NCI-H1436 (cell line): ENCODE data around the gene SUSD4.
"Not testable (repeated sequence)": the region's sequence is repeated elsewhere in the genome, so short reads cannot be mapped to it uniquely, and the experiment has no call there.

Experiments
- DNase-seq: peaks from one replicate; lab custom pipeline; 2025; lab: John Stamatoyannopoulos, UW

Gene SUSD4

GRCh38 chr1:223297800-223298199, 66.2 kb downstream of the SUSD4 start:
- DNase-seq = no peak

- DNase-seq = no peak
These were observed 72.2 kb downstream of the SUSD4 start for GRCh38 chr1:223291796-223292195.

GRCh38 chr1:223290397-223290796, 73.6 kb downstream of the SUSD4 start:
- DNase-seq = no peak

DNA sequence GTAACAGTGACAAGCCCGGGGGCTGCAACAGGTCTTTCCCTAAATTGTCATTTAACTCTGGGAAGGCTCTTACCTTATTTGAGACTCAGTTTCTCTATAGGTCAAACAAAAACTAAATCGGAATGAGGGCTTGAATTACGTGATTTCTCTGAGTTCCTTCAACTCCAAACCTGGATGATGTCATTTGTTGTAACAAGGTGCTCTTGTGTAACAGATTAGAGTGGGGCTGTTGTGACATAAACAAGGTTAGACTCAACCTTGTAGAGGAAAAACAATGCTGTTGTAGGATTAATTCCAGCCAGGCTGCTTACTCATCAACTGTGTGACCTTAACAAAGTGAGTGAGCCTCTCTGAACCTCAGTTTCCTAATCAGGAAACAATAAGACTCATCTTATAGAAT, 74.4 kb downstream of the SUSD4 start:
- no peak for DNase-seq

DNA sequence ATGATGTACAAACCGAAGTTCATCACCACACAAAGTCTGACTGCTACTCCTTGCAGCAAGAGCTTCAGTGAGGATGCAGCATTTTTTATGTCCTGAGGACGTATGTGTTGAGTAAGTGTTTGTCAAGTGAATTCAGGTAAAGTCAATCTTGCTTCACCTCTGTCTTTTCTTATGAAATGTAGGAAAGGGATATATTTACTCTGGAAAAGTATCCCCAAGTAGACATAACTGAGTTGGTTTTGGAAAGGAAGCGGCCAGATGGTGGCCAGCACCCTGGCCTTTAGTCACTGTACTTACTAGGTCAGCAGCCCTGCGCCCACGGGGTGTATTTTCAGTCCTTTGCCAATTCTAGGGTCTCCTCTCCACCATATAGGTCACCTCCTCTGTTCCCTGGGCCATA, 75.2 kb downstream of the SUSD4 start:
- no peak for DNase-seq

DNA sequence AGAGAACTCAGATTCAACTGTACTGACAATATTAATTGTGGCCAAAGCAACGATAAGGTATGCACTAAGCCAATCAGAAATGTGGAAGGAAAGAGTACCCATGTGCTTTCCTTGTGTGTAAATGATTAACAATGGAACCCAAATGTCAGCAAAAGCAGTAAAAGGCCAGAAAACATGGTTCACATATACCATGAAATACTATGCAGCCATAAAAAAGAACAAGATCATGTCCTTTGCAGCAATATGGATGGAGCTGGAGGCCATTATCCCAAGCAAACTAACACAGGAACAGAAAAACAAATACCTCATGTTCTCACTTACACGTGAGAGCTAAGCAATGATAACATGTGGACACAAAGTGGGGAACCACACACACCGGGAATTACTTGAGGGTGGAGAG, 78.5 kb downstream of the SUSD4 start:
- no peak for DNase-seq

GRCh38 chr1:223283697-223284096, 80.3 kb downstream of the SUSD4 start:
- not testable (repeated sequence) for DNase-seq

- DNase-seq = not testable (repeated sequence)
These were observed 85.7 kb downstream of the SUSD4 start for GRCh38 chr1:223278311-223278710.

- no peak for DNase-seq
These were observed 87.9 kb downstream of the SUSD4 start for GRCh38 chr1:223276029-223276428.

DNA sequence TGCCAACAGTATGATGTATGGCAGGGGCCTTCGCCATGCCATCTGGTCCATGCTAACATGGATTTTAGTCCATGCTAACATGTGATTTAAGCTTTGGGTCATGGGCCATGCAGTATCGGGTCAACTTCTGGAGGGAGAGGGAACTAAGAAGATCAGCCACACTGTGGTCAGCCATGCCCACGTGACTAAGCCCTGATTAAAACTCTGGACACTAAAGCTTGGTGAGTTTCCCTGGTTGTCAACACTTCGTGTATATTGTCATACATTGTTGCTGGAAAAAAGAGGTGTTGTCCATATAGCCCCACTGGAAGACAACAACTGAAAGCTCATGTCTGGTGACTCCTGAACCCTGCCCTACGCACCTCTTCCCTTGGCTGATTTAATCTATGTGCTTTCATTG, 90.5 kb downstream of the SUSD4 start:
- DNase-seq = no peak

DNA sequence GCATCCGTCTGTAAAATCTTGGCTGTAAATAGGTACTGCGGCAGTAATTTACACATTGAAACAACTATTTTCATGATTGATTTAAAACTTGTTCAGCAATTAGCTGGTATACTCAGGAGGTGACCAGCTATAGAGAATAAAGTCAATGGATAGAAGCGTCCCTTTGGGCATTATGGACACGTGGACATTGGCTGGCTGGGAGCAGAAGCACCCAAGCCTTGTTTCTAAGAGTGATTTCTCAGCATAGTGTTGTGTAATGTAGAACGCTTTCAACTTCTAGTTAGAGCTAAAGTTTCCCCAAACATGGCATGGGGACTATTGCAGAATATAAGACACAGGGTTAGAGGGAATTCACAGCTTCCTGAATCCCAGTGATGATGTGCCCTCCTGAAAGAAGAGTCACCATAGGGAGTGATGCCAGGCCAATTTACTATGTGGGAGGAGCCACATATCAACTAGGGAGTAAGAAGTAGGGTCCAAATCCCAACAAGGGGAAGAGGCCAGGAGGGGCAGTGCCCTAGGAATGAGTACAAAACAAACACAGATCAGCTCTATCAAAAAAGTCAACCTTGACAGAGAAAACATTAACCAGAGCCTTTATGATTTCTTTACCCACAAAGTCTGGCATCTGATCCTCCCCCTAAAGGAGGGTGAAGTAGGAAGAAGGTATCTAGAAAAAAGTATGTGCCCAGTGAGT, 92.7 kb downstream of the SUSD4 start:
- no peak for DNase-seq

DNA sequence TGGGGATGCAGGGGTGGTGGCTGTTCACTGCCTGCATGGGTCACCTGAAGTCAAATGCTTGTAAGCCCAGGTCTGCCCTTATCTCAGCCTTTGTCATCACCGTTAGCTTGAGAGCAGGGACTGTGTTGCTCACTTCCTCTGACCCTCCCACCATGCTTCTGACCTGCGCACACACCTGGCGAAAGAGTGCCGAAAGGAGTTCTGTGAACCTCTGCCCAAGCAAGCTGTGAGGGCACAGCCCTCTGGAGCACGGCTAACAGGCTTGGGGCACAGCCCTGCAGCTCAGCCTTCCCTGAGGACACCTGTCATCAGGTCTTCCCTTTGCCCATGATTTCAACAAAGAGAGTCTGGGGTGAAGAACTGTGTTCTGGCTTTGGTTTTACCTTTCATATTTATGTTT, 93.8 kb downstream of the SUSD4 start:
- DNase-seq = no peak

GRCh38 chr1:223269006-223269405, 95.0 kb downstream of the SUSD4 start:
- no peak for DNase-seq

GRCh38 chr1:223266632-223267172, 97.3 kb downstream of the SUSD4 start:
- DNase-seq = no peak

DNA sequence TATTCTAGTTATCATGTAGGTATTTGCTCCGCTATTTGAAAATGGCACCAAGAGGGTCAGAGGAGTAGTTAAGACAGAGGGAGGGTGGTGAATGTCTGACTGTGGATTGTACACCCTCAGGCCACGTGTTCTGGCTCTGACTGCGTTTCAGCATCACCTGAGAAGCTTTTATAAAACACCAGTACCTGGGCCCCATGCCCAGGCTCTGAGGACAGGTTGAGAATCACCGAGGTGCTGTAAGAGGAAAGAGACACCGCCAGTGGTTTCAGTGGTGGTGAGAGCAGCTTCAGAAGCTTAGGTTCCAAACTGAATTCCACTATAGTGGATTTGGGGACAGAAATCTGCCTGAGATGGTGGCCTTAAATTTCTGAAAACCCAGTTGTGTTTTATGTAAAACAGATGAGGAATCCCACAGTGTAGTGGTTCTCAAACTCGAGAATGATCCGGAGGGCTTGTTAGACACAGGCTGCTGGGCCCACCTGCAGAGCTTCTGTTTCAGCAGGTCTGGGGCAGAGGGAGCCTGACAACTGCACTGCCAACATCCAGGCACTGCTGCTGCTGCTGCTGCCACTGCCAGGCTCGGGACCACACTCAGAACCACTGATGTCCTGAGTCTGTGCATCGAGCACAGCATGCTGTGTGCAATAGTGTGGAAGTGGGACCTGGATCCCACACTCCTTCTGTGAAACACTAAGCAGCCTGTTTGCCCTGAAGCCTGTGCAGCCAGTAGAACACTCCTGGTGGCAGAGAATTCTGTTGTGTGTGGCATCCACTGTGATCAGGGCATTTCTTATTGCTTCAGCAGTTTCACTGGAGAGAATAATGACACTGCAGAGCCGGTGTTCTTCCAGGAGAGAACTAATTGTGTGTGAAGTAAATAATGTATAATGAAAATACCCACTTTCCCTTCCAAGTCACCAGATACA, 98.7 kb downstream of the SUSD4 start:
- no peak for DNase-seq

DNA sequence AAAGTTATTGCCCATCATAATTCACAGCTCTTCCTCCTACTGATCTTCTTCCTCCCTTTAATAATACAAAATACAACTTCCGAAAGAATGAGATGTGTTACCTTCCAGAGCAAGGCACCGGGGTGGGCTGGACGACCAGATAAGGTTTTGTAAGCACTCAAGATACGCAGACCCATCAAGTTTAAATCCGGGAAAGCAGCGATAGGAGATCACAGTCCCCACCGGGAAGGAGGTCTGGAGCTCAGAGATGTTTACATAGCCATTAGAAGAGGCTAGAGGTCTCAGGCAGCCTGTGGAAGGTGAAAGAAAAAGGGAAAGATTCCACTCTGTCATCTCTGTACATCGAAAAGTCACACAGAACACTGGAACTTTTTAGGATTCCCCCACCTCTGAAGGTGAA, 99.4 kb downstream of the SUSD4 start:
- DNase-seq = no peak

GRCh38 chr1:223261914-223262313, 102.1 kb downstream of the SUSD4 start:
- no peak for DNase-seq

DNA sequence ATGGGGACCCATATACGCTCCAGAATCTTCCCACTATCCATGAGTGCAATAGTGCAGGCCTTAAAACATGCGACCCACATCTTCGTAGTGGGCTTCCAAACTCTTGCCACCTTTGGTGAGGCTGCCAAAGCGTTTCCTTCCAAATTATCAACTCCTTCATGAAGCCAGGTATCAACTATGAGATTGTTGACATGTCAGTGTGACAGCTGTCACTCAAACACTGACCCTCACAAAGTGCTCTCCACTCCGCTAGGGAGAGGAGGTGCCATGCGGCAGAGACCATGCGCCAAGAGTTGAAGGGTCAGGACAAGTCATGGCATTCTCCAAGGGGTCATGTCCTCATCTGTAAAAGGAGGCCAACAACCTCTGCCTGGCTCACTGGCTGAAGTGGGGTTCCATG, 103.3 kb downstream of the SUSD4 start:
- DNase-seq = no peak

DNA sequence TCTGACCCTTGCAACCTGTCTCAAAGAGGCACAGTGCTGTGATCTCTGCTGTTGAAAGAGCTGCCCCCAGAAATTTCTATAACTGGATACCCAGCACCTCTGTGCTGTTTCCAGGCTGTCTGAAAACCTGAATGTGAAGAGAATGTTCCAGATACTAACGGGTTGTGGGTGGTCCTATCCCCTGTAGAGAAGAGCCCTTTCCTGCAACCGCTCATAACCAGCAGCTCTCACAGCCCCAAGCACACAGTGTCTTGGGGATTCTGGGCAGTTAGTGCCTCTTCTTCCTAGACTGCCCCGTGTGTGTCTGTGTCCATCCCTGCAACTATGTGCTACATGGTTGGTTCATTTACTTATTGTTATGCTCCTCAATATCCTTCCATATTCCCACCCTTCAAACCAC, 104.5 kb downstream of the SUSD4 start:
- DNase-seq = no peak

DNA sequence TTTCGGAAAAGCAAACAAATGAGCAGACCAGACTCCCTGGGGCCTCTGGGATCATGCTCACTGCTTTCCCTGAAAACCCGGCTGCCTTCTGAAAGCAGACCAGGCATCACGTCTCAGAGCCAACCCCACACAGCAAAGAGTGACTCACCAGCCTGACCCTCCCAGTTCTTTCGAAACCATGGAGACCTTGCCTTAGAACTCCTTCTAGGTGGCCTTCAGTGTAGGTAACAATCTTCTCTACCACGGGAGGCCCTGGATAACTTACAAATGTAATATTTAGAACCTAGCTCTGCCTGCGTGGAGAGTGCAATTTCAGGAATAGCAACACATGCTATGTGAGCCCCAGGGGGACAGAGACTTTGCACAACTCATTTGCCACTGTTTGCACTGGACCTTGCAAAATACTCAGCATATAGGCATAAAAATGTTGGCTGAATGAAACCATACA, 105.2 kb downstream of the SUSD4 start:
- no peak for DNase-seq

DNA sequence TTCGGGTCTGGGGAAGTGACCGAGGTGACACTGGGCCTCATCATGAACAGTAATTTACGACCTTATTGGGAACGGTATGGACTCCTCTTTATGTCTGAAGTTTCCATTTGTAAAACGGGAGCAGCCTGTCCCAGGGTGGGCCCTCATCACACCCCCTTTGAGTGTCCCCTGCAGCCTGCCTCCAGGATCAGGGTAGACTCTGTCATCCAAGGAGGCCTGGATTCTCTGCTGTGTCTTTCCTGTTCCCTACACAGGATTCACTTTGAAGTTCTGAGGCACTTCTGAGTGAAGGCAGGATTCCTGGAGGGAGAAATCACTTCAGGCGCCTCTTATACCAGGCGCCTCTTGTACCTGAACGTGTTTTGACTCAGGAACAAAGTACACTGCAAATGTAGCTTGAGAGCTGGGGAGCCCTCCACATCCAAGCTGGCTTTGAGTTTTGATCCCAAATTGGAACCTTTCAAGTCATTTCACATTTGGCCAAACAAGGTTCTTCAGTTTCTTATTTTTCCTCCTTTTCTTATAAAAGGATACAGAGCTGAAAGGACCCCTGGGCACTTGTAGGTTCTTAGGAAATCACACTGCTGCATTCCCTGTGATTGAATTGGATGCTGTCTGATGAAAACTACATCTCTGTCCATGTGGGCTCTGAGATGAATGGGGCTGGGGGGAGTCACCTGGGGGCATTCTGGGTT, 106.0 kb downstream of the SUSD4 start:
- DNase-seq = no peak

DNA sequence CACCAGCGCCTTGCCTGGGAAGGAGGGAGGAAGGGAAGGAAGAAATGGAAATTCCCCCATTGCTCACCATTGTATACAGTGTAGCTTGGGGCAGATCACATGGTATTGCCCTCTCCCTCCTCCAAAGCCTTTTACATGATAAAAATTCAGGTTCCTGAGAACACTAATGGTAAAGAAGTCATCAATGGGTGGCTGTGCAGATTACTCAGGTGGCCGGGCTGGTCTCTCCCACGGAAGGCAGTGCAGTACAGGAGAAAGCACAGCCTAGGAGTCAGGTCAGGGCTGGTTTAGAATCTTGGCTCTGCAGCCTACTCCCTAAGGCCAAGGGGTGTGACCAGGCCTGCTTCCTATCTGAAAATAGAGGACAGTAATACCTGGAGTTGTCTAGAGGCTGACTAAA, 107.9 kb downstream of the SUSD4 start:
- no peak for DNase-seq
